ENCODE results near the gene PRKAR2A.

DNA sequence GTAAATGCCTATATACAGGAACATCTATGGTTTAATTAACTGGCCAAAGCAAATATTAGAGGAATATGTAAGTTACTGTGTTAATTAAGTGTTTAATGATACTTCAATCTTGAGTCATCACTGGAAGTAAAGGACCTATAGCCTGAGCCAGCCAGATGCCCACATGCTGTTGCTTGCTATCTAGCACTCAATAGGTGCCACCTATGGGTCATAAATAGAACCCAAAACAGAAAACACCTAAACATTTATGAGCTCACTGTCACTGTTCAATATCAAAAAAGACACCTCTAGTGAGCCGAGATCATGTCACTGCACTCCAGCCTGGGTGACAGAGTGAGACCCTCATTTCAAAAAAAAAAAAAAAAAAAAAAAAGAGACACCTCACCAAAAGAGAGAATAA, 82.3 kb downstream of the PRKAR2A start:
- TF ChIP-seq, protein P1, sequence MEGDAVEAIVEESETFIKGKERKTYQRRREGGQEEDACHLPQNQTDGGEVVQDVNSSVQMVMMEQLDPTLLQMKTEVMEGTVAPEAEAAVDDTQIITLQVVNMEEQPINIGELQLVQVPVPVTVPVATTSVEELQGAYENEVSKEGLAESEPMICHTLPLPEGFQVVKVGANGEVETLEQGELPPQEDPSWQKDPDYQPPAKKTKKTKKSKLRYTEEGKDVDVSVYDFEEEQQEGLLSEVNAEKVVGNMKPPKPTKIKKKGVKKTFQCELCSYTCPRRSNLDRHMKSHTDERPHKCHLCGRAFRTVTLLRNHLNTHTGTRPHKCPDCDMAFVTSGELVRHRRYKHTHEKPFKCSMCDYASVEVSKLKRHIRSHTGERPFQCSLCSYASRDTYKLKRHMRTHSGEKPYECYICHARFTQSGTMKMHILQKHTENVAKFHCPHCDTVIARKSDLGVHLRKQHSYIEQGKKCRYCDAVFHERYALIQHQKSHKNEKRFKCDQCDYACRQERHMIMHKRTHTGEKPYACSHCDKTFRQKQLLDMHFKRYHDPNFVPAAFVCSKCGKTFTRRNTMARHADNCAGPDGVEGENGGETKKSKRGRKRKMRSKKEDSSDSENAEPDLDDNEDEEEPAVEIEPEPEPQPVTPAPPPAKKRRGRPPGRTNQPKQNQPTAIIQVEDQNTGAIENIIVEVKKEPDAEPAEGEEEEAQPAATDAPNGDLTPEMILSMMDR (conservative IDR thresholded peaks at IDR 0.05; ENCODE audit: low read depth in 2 of 2), result peak in 1 of 2 experiments; percentile 36; a peak in 3 of 4 replicates
- TF ChIP-seq, protein P2, sequence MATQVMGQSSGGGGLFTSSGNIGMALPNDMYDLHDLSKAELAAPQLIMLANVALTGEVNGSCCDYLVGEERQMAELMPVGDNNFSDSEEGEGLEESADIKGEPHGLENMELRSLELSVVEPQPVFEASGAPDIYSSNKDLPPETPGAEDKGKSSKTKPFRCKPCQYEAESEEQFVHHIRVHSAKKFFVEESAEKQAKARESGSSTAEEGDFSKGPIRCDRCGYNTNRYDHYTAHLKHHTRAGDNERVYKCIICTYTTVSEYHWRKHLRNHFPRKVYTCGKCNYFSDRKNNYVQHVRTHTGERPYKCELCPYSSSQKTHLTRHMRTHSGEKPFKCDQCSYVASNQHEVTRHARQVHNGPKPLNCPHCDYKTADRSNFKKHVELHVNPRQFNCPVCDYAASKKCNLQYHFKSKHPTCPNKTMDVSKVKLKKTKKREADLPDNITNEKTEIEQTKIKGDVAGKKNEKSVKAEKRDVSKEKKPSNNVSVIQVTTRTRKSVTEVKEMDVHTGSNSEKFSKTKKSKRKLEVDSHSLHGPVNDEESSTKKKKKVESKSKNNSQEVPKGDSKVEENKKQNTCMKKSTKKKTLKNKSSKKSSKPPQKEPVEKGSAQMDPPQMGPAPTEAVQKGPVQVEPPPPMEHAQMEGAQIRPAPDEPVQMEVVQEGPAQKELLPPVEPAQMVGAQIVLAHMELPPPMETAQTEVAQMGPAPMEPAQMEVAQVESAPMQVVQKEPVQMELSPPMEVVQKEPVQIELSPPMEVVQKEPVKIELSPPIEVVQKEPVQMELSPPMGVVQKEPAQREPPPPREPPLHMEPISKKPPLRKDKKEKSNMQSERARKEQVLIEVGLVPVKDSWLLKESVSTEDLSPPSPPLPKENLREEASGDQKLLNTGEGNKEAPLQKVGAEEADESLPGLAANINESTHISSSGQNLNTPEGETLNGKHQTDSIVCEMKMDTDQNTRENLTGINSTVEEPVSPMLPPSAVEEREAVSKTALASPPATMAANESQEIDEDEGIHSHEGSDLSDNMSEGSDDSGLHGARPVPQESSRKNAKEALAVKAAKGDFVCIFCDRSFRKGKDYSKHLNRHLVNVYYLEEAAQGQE (IDR thresholded peaks at IDR 0.05; ENCODE audit: unreplicated experiment), result no peak
- TF ChIP-seq, protein P3, sequence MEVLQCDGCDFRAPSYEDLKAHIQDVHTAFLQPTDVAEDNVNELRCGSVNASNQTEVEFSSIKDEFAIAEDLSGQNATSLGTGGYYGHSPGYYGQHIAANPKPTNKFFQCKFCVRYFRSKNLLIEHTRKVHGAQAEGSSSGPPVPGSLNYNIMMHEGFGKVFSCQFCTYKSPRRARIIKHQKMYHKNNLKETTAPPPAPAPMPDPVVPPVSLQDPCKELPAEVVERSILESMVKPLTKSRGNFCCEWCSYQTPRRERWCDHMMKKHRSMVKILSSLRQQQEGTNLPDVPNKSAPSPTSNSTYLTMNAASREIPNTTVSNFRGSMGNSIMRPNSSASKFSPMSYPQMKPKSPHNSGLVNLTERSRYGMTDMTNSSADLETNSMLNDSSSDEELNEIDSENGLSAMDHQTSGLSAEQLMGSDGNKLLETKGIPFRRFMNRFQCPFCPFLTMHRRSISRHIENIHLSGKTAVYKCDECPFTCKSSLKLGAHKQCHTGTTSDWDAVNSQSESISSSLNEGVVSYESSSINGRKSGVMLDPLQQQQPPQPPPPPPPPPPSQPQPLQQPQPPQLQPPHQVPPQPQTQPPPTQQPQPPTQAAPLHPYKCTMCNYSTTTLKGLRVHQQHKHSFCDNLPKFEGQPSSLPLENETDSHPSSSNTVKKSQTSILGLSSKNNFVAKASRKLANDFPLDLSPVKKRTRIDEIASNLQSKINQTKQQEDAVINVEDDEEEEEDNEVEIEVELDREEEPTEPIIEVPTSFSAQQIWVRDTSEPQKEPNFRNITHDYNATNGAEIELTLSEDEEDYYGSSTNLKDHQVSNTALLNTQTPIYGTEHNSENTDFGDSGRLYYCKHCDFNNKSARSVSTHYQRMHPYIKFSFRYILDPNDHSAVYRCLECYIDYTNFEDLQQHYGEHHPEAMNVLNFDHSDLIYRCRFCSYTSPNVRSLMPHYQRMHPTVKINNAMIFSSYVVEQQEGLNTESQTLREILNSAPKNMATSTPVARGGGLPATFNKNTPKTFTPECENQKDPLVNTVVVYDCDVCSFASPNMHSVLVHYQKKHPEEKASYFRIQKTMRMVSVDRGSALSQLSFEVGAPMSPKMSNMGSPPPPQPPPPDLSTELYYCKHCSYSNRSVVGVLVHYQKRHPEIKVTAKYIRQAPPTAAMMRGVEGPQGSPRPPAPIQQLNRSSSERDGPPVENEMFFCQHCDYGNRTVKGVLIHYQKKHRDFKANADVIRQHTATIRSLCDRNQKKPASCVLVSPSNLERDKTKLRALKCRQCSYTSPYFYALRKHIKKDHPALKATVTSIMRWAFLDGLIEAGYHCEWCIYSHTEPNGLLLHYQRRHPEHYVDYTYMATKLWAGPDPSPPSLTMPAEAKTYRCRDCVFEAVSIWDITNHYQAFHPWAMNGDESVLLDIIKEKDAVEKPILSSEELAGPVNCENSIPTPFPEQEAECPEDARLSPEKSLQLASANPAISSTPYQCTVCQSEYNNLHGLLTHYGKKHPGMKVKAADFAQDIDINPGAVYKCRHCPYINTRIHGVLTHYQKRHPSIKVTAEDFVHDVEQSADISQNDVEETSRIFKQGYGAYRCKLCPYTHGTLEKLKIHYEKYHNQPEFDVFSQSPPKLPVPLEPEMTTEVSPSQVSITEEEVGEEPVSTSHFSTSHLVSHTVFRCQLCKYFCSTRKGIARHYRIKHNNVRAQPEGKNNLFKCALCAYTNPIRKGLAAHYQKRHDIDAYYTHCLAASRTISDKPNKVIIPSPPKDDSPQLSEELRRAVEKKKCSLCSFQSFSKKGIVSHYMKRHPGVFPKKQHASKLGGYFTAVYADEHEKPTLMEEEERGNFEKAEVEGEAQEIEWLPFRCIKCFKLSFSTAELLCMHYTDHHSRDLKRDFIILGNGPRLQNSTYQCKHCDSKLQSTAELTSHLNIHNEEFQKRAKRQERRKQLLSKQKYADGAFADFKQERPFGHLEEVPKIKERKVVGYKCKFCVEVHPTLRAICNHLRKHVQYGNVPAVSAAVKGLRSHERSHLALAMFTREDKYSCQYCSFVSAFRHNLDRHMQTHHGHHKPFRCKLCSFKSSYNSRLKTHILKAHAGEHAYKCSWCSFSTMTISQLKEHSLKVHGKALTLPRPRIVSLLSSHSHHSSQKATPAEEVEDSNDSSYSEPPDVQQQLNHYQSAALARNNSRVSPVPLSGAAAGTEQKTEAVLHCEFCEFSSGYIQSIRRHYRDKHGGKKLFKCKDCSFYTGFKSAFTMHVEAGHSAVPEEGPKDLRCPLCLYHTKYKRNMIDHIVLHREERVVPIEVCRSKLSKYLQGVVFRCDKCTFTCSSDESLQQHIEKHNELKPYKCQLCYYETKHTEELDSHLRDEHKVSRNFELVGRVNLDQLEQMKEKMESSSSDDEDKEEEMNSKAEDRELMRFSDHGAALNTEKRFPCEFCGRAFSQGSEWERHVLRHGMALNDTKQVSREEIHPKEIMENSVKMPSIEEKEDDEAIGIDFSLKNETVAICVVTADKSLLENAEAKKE (CRISPR knock-in tag; IDR thresholded peaks at IDR 0.05), result no peak
- TF ChIP-seq, protein P4, sequence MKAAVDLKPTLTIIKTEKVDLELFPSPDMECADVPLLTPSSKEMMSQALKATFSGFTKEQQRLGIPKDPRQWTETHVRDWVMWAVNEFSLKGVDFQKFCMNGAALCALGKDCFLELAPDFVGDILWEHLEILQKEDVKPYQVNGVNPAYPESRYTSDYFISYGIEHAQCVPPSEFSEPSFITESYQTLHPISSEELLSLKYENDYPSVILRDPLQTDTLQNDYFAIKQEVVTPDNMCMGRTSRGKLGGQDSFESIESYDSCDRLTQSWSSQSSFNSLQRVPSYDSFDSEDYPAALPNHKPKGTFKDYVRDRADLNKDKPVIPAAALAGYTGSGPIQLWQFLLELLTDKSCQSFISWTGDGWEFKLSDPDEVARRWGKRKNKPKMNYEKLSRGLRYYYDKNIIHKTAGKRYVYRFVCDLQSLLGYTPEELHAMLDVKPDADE (IDR thresholded peaks at IDR 0.05), result no peak
- TF ChIP-seq EZH2phosphoT487 (IDR thresholded peaks at IDR 0.05; ENCODE audit: unreplicated experiment), result no peak
- TF ChIP-seq CREB1 (CRISPR knock-in tag; IDR thresholded peaks at IDR 0.05; ENCODE audit: low read depth), result no peak
- TF ChIP-seq ZNF114 (CRISPR knock-in tag; IDR thresholded peaks at IDR 0.05), result no peak
- TF ChIP-seq JUNB (IDR thresholded peaks at IDR 0.05; ENCODE audit: unreplicated experiment), result no peak
